GM13977 (cell line): ENCODE measurements around the gene DUXB.

Source experiments
- DNase-seq: peaks from one replicate; pipeline ENCODE4 v3.0.0; 2012; ENCODE audit warnings: low spot score
- in situ Hi-C: fragments of 300-500 bp; cut with MboI; formaldehyde crosslinking; loops from one replicate; pipeline ENCODE4 v1.12.0; 2022; ENCODE audit warnings: low sequenced_read_pairs, low pct_unique_long_range_greater_than_20kb, mixed read lengths, inconsistent platforms; ENCODE audit not compliant: unreplicated experiment
- TF ChIP-seq, protein P1 (sequence below): IDR thresholded peaks from 2 replicates; pipeline ENCODE4 v1.5.1; 2012; ENCODE audit warnings: mild to moderate bottlenecking, control low read depth; ENCODE audit not compliant: insufficient read depth; ENCODE audit errors: extremely low read depth, missing control alignments

DUXB gene, protein sequence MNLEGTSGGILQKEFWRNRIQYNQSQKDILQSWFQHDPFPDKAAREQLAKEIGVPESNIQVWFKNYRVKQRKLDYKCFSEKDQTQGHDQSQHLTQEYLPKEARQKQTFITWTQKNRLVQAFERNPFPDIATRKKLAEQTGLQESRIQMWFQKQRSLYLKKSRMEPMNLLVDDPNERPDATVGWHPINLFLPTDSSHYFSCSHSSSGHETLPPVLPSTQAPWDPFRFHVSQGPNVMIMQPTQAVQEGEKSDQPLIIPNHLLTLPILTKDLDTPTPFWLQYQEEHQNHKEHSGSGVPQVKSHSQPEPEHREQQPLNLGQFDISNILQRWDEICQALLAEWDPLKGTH

DNA sequence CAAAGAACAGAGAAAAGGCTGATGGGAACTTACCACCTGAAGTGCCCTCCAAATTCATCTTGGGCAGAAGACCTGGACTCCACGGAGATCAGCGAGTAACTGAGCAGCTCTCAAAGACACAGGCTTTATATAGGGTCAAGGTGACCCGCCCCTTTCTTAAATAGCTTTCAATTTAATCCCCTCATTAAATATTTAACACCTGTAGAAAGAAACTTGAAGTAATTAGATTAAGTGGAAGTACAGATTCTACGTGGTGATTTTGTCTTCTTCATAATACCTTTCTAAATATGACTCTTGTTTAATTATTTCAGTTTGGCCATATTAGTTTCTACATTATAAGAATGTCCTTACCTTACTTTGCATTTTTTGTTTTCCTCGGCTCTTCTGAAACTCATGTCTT, at the start of gene DUXB:
Gene DUXB, minus strand, starts transcription at position 101 of the 400 bp plus-strand sequence. Its CDS starts 43 bp downstream, at position 58.
- TF ChIP-seq, protein P1, sequence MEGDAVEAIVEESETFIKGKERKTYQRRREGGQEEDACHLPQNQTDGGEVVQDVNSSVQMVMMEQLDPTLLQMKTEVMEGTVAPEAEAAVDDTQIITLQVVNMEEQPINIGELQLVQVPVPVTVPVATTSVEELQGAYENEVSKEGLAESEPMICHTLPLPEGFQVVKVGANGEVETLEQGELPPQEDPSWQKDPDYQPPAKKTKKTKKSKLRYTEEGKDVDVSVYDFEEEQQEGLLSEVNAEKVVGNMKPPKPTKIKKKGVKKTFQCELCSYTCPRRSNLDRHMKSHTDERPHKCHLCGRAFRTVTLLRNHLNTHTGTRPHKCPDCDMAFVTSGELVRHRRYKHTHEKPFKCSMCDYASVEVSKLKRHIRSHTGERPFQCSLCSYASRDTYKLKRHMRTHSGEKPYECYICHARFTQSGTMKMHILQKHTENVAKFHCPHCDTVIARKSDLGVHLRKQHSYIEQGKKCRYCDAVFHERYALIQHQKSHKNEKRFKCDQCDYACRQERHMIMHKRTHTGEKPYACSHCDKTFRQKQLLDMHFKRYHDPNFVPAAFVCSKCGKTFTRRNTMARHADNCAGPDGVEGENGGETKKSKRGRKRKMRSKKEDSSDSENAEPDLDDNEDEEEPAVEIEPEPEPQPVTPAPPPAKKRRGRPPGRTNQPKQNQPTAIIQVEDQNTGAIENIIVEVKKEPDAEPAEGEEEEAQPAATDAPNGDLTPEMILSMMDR: no peak
- DNase-seq: no peak
- in situ Hi-C loops: no loop called here

GRCh38 chr16:75750528-75750927, 49.3 kb upstream of the DUXB start:
- in situ Hi-C loops: loop anchor here (25.0 kb wide), 3 partner anchors 88 to 538 kb away; partner anchors contain the start of genes CTRB1, CTRB2 and TMEM170A
- no peak for DNase-seq
- TF ChIP-seq, protein P1: no peak

DNA sequence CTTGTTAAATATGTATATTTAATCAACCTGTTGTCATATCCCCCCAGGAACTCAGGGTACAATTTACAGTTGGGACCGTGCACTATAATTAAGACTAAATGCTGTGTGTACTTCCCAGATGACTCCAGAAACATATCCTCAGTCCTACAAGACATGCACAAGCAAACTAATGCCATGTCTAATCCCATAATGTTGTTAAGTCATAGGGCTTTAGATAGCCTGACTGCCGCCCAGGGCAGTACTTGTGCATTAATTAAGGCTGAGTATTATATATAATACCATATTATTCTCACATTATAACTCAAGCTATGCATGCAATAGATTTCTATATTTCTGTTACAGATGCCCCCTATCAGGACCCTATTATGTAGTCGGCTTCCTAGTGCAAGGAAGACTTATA, 45.1 kb upstream of the DUXB start:
- in situ Hi-C loops: no loop called here
- TF ChIP-seq, protein P1: no peak
- no peak for DNase-seq

DNA sequence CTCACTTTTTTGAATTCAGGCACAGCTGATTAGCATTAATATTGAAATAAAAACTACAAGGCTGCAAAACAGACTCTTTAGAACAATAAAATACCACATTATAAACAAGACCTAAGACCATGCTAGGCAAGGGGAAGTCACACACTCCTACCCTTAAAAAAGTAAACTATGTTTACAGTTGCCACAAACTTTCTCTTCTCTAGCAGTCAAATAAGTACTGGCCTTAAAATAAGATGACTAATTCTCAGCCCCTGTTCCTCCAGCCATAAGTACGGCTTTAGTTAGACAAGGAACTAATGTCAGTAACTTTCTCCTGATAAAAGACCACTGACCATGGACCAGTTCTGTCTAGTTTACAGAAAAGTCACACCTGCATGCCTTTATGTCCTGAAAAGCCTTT, 44.6 kb upstream of the DUXB start:
- TF ChIP-seq, protein P1: no peak
- in situ Hi-C loops: no loop called here
- DNase-seq: peak; percentile 20

DNA sequence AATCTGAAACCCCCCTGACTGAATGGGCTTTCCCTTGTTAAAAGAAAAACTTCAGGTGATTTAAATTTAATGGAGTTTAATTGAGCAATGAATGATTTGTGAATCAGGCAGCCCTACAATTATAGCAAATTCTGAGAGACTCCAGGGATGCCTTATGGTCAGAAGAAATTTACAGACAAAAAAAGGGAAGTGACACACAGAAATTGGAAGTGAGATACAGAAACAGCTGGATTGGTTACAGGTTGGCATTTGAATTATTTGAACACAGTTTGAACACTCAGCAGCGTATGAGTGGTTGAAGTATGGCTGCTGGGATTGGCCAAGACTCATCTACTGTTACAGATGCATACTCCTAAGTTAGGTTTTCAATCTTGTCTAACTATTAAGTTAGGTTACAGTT, 44.0 kb upstream of the DUXB start:
- in situ Hi-C loops: no loop called here
- TF ChIP-seq, protein P1: no peak

GRCh38 chr16:75742424-75743047, 41.3 kb upstream of the DUXB start:
- no peak for DNase-seq
- TF ChIP-seq, protein P1: no peak
- in situ Hi-C loops: no loop called here

More for the DNA sequence above, 44.0 kb upstream of the DUXB start:
- no peak for DNase-seq
